ENCODE measurements around the gene SUN1. TPM values are rescaled to one million over a fixed set of nuclear protein-coding genes. Genes with fewer than 3 reads are reported as not detected.
"Not testable (repeated sequence)": the region's sequence is repeated elsewhere in the genome, so short reads cannot be mapped to it uniquely, and the experiment has no call there.

SUN1 gene, protein sequence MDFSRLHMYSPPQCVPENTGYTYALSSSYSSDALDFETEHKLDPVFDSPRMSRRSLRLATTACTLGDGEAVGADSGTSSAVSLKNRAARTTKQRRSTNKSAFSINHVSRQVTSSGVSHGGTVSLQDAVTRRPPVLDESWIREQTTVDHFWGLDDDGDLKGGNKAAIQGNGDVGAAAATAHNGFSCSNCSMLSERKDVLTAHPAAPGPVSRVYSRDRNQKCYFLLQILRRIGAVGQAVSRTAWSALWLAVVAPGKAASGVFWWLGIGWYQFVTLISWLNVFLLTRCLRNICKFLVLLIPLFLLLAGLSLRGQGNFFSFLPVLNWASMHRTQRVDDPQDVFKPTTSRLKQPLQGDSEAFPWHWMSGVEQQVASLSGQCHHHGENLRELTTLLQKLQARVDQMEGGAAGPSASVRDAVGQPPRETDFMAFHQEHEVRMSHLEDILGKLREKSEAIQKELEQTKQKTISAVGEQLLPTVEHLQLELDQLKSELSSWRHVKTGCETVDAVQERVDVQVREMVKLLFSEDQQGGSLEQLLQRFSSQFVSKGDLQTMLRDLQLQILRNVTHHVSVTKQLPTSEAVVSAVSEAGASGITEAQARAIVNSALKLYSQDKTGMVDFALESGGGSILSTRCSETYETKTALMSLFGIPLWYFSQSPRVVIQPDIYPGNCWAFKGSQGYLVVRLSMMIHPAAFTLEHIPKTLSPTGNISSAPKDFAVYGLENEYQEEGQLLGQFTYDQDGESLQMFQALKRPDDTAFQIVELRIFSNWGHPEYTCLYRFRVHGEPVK
- 100 to 1,000 TPM; 128 to 160 (median 137) TPM for polyA plus RNA-seq (ENCODE audit: insufficient read length in 4 of 4)

DNA sequence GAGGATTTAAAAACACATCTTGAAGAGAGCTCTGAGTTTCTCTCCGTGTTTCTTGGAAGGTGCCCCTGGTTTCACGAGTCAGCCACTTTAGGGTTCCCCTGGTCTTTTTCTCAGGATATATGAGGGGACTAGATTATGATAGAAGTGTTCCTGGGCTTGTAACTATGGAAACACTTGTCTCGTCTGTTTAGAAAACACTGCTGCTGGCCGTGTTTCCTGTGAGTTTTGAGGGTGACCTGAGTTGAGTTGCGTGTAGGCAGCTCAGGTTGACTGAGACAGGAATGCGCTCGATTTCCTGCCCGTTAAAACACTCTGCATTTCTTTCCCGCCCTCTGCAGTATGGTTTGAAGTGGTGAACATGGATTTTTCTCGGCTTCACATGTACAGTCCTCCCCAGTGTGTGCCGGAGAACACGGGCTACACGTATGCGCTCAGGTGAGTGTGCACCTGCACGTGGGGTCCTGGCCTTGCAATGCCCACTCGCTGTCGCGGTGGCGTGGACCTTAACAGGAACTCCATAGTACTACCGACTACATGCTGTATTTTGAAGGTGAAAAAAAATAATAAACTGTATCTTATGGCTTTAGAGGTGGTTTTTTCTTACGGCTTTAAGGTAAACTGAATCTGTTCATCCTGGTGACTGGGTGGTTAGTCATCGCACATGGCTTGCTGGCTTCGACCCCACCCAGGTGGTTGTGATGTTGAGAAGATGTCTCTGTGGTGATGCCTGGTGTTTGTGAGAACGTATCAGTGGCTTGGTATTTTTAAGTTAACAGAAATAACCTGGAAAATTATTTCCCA lies at the start of gene SUN1:
Gene SUN1, plus strand, starts transcription at position 310 of the 801 bp plus-strand sequence. Its CDS starts 49 bp downstream, at position 359.
- peak in 1 of 4 donors; percentile 56 for DNase-seq (ENCODE audit: low read depth in 4 of 4, low spot score in 3 of 4)

DNA sequence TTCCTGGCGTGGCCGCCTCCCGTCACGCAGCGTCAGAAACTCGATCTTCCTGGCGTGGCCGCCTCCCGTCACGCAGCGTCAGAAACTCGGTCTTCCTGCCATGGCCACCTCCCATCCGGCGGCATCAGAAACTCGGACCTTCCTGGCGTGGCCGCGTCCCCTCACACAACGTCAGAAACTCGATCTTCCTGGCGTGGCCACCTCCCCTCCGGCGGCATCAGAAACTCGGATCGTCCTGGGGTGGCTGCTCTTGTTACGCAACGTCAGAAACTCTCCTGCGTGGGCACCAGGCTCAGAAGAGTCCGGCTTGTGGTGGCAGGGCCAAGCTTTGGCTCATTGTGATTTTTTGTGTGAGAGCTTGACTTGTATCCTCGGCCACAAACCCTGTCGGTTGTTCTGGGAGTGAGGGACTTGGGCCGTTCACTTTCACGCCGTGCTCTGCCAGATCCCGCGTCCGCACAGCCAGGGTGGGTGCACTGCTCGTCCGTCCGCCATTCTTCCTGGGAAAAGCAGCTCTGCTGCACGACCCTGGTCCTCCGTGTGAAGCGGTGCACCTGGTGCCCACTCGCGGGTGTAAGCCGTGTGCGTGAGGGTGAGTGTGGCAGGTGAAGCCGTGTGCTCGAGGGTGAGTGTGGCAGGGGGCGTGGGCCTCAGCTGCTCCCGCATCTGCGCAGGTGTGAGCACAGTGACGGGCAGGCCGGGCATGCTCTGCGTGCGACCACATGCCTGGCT lies 49.4 kb upstream of the SUN1 start:
- no peak for DNase-seq (ENCODE audit: low read depth in 4 of 4, low spot score in 3 of 4)

DNA sequence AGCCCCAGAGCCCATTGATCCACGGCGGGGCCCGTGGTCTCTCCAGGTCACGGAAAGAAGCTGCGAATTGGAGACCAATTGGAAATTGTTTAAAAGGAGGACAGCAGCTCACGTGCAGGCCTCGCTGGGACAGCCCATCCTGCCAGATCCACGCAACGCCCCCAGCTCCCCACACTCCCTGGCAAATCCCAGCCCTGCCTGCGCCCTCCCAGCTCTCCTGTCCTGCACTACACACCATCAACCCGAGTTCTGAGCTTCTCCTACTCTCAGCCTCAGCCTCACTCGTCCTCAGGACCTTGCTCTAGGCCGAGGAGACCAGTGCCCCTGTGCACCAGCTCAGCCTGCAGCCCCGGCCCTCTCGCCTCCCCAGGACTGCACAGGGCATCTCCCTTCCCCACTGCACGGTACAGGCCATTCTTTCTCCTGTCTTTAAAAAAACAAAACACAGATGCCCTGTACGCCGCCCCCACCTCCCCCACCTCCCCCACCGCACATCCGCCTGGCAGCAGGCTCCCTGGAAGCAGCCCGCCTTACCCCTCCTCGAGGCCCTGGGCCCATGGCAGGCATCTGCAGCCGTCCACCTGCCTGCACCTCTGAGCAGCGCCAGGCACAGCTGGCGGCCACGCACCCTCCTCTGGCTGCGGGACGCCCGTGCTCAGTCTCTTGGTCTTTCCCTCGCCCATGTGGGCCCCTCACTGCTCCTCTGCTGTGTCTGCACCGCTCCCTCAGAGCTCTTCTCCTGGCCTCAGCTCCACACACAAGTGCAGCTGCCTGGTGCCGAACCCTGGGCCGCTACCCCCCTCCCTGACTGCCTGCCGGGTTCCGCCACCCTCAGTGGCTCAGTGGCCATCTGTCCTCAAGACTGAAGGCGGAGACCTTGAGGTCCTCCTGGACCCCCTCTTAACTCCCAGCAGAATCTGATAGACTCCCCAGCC lies 48.5 kb upstream of the SUN1 start:
- no peak for DNase-seq (ENCODE audit: low read depth in 4 of 4, low spot score in 3 of 4)

DNA sequence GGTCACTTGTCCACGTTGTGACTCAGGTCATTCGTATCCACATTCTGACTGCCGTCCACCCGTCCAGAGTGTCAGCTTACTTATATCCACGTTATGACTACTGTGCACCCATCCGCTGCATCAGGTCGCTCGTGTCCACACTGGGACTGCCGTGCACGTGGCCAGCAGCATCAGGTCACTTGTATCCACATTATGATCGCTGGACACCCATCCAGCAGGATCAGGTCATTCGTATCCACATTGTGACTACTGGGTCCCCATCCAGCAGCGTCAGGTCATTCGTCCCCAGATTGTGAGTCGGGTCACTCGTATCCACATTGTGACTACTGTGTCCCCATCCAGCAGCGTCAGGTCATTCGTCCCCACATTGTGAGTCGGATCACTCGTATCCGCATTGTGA lies 47.3 kb upstream of the SUN1 start:
- no peak for DNase-seq (ENCODE audit: low read depth in 4 of 4, low spot score in 3 of 4)

DNA sequence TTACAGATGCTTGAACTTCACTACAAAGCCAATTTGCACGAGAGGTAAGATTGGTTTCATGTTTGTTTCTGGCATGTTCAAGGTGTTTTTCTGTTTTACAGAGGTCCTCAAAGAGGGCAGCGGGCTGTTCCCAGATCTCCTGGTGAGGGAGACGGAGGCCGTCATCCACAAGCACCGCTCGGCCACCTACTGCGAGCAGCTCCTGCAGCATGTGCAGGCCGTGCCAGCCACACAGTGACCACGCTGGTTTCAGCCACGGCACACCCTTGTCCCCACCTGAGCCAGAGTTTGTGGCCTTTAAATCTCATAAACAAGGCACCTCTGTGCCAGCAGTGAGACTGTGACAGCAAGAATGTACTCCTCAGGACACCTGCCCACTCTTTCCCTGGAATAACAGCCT lies 46.9 kb upstream of the SUN1 start:
- no peak for DNase-seq (ENCODE audit: low read depth in 4 of 4, low spot score in 3 of 4)

DNA sequence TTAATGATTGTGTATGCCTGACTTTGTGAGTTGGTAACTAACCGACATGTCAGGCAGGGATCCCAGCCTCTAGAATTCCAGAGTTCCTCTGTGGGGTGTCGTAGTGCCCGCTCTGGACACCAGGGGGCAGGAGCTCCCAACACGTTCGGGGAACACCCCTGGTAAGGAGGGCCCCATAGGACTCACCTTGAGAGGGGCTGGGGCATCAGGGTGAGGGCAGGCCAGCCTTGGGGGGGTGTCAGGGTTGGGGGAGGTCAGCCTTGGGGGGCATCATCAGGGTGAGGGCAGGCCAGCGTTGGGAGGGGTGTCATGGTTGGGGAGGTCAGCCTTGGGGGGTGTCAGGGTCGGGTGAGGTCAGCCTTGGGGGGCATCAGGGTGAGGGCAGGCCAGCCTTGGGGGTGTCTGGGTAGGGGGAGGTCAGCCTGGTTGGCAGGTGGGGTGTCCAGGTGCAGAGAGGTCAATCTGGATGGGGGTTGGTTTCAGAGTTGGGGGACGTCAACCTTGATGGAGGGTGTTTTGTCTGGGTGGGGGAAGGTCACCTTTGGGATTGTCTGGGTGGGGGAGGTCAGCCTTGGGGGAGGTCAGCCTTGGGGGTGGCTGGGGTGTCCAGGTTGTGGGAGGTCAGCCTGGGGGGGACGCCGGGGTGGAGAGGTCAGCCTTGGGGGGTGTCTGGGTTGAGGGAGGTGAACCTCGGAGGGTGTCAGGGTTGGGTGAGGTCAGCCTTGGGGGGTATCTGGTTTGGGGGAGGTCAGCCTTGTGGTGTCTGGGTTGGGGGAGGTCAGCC lies 45.6 kb upstream of the SUN1 start:
- no peak for DNase-seq (ENCODE audit: low read depth in 4 of 4, low spot score in 3 of 4)

DNA sequence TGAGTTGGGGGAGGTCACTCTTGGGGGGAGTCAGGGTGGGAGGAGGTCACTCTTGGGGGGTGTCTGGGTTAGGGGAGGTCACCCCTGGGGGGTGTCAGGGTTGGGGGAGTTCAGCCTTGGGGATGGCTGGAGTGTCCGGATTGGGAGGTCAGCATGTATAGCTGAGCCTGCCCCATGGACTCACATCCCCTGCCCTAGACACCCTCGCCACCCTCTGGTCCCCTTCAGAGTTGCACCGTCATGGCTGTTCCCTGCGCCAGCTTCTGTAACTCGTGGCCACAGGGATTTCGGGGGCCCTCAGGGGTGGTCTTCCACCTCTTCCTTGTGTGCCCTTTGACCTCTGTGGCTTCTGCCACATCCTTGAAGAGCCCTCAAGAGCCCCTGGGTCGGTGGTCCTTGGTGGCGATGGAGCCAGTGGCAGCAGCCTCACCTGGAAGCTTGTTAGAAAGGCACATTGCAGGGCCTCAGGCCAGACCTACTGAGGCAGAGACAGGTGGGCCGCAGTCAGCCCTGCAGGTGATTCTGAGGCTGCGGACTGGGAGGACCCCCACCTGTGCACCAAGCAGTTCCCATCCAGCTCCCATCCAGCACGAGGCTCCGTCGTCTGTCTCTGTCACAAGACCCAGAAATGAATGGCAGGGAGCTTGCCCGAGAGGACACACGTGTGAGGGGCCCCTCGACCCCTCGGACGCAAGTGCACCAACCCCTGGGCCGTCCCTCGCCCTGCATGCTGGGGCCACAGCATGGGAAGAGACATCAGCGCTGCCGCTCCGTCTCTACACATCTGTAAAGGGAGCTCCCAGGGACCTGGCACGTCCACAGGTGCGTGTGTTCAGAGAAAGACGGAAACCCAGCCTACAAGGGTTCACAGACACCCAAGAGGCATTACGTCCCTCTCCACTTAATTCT lies 44.7 kb upstream of the SUN1 start:
- DNase-seq (ENCODE audit: low read depth in 4 of 4, low spot score in 3 of 4): no peak

DNA sequence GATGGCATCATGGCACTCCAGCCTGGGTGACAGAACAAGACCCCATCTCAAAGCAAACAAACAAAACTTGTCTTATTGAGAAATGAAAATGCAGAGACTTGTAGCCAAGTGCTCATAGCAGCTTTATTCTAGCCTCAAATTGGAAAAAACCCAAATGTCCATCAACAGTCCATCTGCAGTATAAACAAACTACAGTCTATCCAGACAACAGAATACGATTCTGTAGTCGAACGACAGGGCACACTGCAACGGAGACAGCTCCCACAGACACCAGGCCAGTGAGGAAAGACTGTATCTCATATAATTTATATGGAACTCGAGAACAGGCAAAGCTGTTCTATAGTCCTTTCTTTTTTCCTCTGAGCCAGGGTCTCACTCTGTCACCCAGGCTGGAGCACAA lies 40.8 kb upstream of the SUN1 start:
- DNase-seq (ENCODE audit: low read depth in 4 of 4, low spot score in 3 of 4): no peak

DNA sequence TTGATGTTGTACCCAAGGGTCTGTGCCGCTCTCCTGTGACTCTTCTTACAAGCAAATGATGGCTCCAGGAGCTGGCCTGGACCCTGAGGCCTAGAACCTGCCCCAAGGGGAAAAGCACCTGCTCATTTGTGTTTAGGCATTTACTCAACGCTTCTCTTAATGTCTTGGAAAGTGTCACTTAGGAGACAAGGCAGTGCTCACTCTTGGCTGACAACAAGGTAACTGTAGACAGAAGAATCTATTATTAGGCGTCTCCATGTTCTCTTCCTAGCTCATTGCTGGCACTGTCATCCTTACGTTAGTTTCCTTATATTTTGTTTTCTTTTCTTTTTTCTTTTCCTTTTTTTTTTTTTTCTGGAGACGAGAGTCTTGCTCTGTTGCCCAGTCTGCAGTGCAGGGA lies 38.1 kb upstream of the SUN1 start:
- no peak for DNase-seq (ENCODE audit: low read depth in 4 of 4, low spot score in 3 of 4)

DNA sequence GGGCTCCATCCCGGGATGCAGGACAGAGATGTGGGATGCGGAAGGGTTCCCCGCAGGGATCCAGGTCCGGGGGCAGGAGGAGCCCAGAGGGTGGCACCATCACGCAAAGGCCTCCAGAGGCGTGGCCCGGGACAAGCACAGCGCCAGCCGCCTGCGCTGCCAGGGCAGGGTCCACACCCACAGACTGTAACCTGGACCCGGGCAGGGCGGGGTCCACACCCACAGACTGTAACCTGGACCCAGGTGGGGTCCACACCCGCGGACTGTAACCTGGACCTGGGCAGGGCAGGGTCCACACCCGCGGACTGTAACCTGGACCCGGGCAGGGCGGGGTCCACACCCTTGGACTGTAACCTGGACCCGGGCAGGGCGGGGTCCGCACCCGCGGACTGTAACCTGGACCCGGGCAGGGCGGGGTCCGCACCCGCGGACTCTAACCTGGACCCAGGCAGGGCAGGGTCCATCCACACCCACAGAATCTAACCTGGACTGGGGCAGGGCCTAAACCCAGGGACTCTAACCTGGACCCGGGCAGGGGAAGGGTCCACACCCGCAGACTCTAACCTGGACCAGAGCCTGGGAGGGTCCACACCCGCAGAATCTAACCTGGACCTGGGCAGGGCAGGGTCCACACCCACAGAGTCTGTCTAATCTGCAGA lies 37.5 kb upstream of the SUN1 start:
- DNase-seq (ENCODE audit: low read depth in 4 of 4, low spot score in 3 of 4): no peak

DNA sequence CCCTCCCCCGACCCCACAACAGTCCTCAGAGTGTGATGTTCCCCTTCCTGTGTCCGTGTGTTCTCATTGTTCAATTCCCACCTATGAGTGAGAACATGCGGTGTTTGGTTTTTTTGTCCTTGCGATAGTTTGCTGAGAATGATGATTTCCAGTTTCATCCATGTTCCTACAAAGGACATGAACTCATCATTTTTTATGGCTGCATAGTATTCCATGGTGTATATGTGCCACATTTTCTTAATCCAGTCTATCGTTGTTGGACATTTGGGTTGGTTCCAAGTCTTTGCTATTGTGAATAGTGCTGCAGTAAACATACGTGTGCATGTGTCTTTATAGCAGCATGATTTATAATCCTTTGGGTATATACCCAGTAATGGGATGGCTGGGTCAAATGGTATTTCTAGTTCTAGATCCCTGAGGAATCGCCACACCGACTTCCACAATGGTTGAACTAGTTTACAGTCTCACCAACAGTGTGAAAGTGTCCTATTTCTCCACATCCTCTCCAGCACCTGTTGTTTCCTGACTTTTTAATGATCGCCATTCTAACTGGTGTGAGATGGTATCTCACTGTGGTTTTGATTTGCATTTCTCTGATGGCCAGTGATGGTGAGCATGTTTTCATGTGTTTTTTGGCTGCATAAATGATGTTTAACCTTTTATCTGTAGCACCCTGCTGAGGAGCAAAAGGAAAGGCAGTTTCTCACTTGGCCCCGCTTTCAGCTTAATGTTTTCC lies 35.7 kb upstream of the SUN1 start:
- not testable (repeated sequence) for DNase-seq (ENCODE audit: low read depth in 4 of 4, low spot score in 3 of 4)

DNA sequence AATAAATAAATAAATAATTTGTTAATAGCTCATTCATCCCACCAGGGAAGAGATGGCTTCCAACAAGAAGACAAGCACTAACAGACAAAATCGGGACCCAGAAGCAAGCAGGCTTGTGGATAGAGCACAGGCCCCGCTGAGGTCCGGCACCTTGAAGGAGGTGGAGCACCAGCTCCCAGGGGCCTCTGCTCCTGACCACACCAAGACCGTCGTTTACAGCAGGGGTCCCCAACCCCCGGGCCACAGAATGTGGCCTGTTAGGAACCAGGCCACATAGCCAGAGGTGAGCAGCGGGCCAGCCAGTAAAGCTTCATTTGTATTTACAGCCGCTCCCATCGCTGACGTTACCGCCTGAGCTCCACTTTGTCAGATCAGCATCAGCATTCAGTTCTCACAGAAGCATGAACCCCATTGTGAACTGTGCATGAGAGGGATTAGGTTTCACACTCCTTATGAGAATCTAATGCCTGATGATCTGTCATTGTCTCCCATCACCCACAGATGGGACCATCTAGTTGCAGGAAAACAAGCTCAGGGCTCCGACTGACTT lies 33.3 kb upstream of the SUN1 start:
- DNase-seq (ENCODE audit: low read depth in 4 of 4, low spot score in 3 of 4): no peak

DNA sequence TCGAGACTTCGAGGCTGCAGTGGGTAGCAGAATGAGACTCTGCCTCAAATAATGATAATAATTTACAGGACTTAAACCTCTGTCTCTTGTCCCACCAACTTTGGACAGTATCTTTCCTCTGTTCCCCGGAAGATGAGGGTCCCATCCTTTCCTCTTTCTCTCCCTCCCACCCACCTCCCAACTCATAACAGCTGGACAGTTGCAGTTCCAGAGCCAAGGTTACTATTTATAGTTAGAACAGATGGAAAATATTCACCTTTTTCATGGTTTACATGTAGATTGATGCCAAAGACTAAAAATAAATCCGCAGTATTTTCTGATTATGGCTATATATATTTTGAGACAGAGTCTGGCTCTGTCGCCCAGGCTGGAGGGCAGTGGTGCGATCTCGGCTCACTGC lies 31.6 kb upstream of the SUN1 start:
- DNase-seq (ENCODE audit: low read depth in 4 of 4, low spot score in 3 of 4): no peak

DNA sequence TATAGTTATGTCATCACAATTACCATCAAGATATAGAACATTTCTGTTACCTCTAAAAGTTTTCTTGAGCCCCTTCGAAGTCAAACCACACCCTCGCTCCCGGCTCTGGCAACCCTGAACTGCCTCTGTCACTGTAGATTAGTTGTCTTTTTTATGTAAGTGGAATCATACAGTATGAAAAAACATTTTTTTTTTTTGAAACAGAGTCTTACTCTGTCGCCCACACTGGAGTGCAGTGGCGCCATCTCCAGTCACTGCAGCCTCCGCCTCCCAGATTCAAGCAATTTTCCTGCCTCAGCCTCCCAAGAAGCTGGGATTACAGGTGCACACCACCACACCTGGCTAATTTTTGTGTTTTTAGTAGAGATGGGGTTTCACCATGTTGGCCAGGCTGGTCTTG lies 30.9 kb upstream of the SUN1 start:
- DNase-seq (ENCODE audit: low read depth in 4 of 4, low spot score in 3 of 4): not testable (repeated sequence)

DNA sequence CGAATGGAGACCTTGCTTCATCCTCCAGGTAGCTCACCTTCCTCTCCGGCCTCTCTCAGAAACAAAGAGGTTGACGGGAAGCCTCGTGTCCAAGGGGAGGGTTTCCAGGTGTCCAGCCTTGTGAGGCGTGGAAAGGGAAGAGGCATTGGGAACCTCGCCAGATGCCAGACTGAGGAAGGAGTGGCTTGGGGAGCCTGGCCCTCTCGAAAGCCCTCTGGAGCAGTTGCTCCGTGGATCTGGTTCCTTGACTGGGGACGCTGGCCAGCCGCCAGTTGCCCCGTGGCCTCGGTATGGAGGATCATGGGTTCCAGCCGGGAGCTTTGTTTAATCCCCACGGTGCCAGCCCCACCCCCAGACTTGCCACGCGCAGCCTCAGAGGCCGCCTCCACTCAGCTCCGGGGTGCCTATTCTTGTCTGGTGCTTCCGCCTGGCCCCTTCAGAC lies 30.3 kb upstream of the SUN1 start:
- DNase-seq (ENCODE audit: low read depth in 4 of 4, low spot score in 3 of 4): no peak
